Umbilical cord (tissue), 2 donors: ENCODE results near the gene HDGFL3. TPM values are rescaled to one million over a fixed set of nuclear protein-coding genes. Genes with fewer than 3 reads are reported as not detected.
"Not testable (repeated sequence)": the region's sequence is repeated elsewhere in the genome, so short reads cannot be mapped to it uniquely, and the experiment has no call there.

ENCODE experiments used
- DNase-seq: peaks from one replicate; pipeline ENCODE4 v3.0.0-alpha.2; 2015; ENCODE audit warnings: low spot score
- total RNA-seq: library from RNA; depleted of rRNA; stranded (reverse); fragments of >200 nt; gene quantifications from one replicate; pipeline ENCODE4 v1.2.3, GENCODE V29; 2014; ENCODE audit warnings: low replicate concordance; ENCODE audit not compliant: insufficient read depth

HDGFL3 gene
- total RNA-seq, 1 donor from 2014 or later, result 25.8 TPM

DNA sequence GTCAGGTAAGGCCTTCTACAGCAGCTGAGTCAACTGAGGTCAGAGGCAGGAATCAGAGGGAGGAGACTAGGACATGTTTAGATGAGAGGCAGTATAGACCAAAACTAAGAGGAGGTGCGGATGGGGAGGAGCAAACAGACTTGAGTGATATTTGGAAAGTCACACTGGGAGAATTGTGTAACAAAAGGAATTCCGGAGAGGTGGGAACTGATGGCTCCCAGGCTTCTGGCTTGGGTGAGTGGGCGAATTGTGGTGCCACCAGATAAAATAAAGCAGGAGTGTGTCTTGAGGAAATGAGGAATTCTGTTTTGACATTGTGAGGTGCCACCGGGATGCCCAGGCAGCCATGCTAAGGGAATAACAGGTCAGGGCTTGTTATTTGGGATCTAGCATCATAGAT, 103.5 kb downstream of the HDGFL3 start:
- DNase-seq, result no peak

DNA sequence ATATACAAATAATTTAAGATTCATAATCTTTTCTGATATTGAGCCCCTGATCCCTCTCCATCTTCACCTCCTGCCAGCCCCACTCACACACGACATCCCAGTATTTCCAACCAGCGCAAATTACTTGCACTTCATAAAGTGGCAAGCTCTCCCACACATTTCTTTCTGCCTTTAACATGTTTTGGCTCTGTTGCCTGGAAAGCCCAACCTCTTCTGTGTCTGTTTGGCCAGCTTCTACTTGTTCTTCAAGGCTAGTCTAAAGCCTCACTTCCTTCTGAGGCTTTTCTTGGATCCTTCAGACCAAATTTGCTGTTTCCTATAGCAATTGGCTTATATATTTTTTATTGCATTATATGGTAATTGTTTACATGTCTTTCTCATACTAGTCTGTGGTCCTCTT, 105.3 kb downstream of the HDGFL3 start:
- DNase-seq, result no peak

DNA sequence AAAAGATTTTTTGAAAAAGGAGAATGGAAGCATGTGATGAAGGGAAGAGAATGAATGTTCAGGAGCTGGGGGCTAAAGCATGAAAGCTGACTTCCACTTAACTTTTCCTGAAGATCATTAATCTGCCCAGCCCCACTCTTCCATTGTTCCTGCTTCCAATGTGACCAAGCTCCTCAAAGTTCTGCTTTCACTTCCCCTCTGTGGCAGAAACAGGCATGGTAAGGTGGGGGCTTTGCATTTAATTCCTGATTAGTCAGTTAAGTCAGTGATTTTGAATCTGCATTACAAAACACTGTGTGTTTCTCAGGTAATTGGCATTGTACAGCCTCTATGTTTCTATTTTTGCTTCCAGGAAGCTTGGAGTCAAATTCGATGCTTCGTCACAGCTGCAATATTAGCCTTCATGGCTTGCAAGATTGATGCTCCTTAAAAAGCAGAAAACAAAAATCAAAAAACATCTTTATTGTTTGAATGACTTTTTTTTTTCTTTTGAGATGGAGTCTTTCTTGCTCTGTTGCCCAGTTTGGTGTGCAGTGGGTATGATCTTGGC, 107.5 kb downstream of the HDGFL3 start:
- peak; percentile 35 for DNase-seq

DNA sequence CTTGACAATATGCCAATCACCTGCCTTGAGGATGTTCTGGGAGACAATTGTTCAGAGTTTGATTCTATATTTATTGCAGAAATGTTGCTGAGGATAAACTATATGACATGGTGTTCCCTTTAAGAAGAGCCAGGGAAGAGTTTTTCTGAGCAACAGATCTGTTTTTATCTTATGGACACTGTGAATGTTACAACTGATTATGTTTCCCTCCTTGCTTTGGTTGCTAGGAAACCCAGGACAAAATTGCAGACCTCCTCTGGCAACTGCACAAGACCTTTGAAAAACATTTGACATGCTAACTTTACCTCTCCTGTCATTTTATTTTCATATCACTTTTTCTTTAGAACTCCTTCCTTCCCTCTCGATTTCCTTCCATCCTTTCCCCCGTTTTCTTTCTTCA, 108.3 kb downstream of the HDGFL3 start:
- DNase-seq, result no peak

DNA sequence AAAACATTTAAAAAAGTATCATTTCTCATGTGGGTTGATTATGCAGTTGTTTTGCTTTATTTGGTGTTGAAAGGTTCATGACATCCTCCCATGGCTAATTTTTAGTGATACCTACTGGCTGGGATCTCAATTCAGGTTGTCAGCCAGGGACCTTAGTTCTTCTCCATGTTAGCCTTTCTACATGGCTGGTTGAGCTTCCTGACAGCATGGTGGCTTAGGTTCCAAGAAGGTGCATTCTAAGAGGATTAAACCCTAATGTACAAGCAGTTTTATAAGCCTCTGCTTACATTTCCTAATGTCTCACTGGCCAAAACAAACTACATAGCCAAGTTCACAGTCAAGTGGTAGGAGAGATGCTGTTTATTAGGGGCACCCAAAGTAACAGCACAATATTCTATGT, 109.5 kb downstream of the HDGFL3 start:
- no peak for DNase-seq

DNA sequence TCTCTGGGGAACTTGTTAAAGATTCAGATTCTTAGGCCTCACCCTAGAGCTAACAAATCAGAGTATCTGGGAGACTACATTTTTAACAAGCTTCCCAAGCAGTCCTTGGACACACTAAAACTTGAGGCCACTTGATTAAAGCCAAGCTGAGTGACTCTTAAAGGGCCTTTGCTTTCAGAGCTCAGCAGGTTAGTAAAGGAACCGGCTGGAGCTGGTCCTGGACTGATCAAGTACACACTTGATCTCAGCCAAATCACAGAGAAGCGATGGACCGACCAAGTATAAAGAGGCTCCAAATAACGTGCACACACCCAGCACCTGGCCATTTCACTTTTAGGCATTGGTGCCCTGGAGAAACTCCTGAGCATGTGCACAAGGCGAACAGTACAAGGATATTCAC, 113.0 kb downstream of the HDGFL3 start:
- DNase-seq, result no peak

DNA sequence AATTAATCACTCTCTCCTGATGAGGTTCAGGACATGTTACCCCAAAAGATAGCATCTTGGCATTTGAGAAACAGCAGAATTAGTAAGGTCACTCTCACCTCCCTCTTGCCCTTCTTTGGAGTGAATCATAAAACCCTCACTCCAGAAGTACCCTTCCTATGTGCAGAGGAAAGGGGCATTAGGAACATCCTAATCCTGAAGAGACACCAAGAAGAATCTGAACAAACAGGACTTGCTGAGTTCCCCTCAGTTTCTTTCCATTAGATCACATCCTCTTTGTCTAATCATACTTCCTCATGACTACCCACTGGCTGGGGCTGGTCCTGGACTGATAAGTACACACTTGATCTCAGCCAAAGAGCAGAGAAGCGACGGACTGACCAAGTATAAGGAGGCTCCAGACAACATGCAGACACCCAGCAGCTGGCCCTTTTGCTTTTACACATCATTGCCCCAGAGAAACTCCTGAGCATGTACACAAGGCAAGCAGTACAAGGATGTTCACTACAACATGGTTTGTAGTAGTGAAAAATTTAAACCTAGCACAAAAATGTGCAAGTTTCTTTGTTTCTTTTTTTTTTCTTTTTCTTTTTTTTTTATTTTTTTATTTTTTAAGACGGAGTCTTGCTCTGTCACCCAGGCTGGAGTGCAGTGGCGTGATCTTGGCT, 115.2 kb downstream of the HDGFL3 start:
- peak; percentile 66 for DNase-seq

DNA sequence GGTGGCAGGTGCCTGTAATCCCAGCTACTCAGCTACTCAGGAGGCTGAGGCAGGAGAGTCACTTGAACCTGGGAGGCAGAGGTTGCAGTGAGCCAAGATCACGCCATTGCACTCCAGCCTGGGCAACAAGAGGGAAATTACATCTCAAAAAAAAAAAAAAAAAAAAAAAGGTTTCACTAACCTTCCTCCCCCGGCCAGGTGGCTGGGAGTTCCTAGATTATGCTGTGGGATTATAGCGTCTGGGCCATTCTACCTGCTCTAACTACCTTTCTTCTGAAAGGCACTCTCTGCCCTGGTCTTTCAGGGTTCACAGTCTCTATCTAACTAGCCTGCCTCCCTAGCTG, 115.7 kb downstream of the HDGFL3 start:
- DNase-seq, result not testable (repeated sequence)

DNA sequence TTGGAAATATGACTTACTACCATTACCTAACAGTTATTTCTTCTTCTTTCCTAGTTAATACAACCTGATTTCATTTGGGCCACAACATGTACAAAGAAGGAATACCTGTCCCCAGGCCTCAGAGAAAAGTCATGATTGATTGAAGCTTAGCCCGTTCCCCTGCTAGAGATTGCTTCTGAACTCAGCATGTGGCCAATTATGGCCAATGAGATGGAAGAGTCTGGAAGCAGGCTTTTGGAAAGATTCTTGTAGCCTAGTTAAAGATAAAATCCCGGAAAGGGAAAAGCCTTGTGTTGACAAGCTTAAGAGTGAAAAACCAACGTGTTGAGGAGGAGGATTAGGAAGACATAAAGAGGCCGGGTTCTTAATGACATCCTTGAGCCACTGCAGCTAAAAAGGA, 117.2 kb downstream of the HDGFL3 start:
- no peak for DNase-seq

DNA sequence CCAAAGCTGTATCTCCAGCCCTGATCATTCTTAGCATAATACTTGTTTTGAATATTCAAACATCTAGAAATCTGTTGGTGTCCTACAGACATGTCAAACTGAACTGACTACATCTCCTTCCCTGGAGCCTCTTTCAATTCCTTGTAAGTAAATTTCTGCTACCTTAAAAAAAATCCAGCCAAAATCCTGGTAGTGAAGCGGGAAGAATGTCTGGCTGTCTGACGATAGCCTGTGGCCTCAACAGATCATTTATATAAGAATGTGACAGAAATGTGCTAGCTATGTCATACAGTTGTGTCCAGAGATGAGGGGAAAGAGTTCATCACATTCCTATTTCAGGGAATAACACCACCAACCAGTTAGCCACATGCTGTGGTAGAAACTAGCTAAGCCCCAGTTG, 118.7 kb downstream of the HDGFL3 start:
- DNase-seq, result no peak

DNA sequence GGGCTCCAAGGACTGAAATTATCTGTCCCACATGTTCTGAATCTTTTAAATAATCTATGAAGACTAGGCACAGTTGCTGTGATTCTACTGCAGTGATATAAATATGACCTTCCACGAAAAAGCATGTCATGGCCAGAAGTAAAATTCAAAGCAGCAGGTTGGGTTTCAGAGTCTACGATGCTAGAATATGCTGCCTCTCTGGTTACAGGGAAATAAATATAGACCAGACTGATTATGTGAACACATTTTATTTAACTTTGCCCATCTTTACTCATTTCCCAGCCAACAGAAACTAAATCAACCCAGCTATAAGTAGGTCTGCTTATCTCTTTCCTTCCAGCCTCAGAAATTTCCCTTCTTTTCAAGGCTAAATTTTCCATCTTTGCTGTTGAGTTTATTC, 120.0 kb downstream of the HDGFL3 start:
- DNase-seq, result no peak

DNA sequence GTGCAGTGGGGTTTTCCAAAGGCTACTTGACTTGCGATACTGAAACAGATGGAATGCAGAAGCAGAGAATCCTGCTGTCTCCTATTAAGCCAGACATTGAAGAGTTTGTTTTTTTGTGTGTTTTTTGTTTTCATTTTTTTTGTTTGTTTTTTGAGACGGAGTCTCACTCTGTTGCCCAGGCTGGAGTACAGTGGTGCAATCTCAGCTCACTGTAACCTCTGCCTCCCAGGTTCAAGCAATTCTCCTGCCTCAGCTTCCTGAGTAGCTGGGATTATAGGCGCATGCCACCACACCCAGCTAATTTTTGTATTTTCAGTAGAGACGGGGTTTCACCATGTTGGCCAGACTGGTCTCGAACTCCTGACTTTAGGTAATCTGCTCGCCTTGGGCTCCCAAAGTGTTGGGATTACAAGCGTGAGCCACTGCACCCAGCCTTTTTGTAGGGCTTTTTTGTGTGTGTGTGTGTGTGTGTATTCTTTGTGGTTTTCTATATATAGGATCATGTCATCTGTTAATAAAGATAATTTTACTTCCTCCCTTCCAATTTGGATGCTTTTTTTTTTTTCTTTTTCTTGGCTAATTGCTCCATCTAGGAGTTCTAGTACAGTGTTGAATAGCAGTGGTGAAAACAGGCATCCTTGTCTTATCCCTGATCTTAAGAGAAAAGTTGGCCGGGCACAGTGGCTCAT, 121.6 kb downstream of the HDGFL3 start:
- DNase-seq, result not testable (repeated sequence)

DNA sequence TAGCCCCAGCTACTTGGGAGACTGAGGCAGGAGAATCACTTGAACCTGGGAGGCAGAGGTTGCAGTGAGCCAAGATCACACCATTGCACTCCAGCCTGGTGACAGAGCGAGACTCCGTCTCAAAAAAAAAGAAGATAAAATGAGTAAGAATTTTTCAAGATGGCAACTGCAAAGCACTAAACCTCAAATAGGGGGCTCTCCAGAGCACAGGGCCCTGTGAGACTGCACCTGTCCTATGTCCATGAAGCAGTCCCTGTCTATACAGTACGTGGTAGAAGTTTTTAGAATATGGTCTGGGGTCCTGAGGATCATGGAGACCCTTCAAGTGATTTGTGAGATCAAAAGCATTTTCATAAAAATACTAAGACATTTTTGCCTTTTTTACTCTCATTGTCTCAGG, 122.2 kb downstream of the HDGFL3 start:
- not testable (repeated sequence) for DNase-seq

DNA sequence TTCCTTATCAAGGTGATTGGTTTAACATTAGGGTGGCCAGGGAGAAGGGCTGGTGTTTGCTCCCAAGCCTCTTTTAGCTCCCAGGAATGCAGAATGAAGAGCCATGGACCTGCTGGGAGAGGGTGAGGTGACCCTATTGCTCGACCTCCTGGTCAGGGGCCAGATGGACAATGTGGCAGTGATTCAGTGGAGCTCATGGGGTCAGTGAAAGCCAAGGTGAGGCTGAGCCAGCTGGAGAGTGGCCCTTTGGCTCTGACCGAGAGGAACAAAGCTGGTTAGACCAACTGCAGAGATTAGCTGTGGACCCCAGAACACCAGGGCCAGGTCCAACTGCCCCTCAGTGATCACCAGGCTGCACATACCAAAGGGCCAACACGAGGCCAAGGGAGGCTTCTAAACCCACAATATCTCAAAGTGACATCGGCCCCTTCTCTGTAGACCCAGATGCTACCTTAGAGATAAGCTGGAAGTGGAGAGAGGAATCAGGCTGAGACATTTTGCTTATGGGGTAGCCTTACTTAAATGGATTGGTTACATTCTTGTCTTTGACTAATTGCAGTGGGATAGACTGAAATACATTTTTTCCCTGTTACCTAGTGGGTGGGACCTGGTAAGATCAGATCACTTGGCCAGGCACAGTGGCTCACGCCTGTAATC, 124.8 kb downstream of the HDGFL3 start:
- DNase-seq, result no peak

DNA sequence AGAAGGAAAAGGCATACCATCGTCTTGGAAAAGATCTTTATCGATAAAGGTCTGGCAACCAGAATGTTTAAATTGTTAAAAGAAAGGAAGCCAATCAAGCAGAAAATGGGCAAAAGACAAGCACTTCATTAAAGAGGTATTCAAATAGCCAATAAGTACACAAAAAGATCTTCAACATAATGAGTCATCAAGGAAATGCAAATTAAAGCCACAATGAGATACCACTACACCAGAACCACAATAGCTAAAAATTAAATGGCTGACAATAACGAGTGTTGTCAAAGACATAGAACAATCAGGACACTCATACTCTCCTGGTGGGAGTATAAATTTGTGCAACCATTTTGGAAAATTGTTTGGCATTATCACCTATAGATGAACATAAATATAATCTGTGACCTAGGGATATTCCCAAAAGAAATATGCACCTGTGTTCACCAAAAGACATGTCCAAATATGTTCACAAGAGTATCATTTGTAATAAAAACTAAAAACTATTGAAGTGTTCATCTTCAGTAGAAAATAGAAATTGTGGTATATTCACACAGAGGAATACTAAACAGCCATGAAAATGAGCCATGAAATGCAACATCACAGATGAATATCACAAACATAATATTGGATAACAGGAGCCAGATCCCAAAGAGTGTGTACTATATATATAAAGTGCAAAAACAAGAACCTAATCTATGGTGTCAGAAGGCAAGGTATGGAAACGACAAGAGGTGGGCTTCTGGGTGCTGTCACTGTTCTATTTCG, 126.2 kb downstream of the HDGFL3 start:
- DNase-seq, result no peak

DNA sequence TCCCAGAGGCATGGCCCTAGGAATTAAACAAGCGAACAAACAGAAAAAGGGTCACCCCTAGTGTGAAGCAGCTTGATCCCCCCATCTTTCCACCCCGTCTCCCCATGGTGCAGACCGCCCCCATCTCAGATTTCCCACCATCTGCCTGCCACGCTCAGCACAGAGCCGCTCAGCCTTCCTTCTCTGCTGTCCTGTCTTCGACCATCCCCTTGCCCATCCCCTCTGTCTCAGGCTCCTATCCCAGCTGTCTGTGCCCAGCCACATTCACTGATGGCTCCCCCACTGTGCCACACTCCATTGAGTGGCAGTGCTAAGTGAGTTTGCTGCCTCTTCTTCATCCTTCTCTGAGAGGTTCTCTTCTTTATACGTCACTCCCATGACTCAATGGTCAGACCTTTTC, 128.9 kb downstream of the HDGFL3 start:
- no peak for DNase-seq

Other genes starting within 250 kb of the HDGFL3 start
- 27.0 TPM for gene RAMAC, start 221.6 kb downstream of the HDGFL3 start, total RNA-seq
- gene C15orf40, start 196.2 kb downstream of the HDGFL3 start, total RNA-seq, result 13.5 TPM
- 65.5 TPM for gene BTBD1, start 140.6 kb downstream of the HDGFL3 start, total RNA-seq
- gene TM6SF1, start 100.2 kb downstream of the HDGFL3 start, total RNA-seq, result 4.6 TPM
- 6.3 TPM for gene BNC1, start 76.8 kb upstream of the HDGFL3 start, total RNA-seq
- 24.8 TPM for gene SH3GL3, start 239.5 kb upstream of the HDGFL3 start, total RNA-seq